Activated CD8-positive, alpha-beta memory T cell treated with anti-CD3 and anti-CD28 coated beads for 24 hours (primary cell): ENCODE data around the gene NECAB2.

Experiments used
- DNase-seq: peaks from one replicate; pipeline ENCODE4 v3.0.0-alpha.2; 2020

The NECAB2 gene

GRCh38 chr16:83968306-83968851 lies 335 bp downstream of the NECAB2 start:
- no peak for DNase-seq

DNA sequence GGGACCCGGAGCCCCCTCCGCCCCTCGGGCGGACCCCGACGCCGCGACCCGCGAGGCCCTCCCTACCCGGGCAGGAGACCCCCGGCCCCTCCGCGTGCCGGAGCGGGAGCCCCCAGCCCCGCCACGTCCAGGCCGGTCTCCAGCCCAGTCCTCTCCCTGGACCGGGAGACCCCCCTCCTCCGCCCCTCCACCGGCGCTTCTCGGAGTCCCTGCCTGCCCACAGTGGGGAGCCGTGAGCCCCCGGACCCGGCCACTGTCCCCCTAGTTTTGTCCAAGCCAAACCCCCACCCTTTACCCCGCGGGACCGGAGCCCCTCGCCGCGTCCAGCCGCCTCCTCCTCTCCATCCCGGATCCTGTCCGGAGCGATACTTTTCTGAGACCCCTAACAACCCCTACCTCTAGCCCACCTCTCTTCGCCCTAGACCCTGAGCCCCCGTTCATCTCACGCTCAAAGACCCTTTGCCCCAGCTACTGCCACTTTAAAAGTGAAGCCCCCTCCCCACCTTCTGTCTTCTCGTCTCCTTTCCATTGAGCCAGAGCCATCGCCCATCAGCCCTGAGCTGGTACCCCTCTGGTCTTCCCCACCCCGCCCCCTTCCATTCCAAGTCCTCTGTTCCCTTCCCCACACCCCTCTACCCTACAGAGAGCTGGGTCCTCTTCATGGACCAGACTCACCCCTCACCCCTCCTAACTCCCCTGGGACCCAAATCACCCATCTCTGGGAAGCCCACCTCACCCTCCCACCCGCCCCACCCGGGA lies 1.0 kb downstream of the NECAB2 start:
- no peak for DNase-seq

GRCh38 chr16:83969771-83970429 lies 1.9 kb downstream of the NECAB2 start:
- DNase-seq, result no peak

DNA sequence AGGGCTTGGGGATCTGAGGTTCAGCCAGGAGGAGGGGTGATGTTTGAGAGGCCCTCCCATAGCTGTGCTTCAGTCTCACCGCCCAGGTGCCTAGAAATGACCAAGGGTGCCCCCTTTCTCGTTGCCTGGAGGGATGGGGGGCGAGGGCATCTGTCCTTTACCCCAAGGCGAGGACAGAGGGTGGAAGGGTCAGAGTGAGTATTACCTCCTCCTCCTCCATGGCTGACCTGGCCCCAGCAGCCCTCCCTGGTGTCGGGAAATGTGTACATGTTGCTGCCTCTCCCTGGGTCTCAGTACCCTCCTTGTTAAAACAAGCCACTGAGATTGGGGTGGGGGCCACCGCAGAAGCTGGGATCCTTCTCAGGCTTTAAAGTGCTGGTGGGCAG lies 2.4 kb downstream of the NECAB2 start:
- no peak for DNase-seq

GRCh38 chr16:83971165-83972130 lies 3.4 kb downstream of the NECAB2 start:
- no peak for DNase-seq

- no peak for DNase-seq
Observed at GRCh38 chr16:83972256-83973008, 4.4 kb downstream of the NECAB2 start.

DNA sequence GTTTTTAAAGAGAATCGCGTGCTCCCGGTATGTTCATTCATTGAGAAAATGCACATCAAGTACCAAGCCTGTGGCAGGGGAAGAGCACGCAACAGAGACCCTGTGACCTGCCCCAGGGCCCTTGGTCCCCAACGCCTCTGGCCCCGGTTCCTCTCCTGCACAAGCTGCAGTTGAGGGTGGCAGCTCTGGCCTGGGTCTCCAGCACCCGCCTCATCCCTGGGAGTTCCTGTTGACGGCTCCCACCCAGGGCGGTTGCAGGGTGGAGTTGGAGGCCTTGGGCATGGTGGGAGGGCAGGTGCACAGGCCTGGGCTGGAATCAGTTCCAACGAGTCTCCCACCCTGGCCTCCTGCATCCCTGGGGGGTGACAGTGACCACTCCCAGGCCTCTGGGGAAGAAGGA lies 5.0 kb downstream of the NECAB2 start:
- DNase-seq, result no peak

- no peak for DNase-seq
Observed at GRCh38 chr16:83973581-83974385, 5.7 kb downstream of the NECAB2 start.

DNA sequence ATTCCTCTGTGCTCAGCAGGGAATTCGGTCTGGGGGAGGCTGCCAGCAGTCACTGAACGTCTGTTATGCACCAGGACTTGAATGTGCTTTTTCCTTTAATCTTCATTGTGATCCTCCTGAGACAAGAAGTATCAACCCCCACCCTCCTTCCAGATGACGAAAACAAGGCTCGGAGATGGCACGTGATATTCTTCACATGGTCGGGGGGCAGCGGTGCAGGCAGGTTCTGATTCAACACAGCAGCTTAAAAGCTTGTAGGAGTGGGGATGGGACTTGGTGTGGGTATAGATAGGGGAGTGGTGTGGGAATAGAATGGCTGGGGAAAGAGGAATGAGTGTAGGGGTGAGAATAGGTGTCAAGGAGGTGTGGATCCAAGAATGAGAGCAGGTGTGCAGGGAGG lies 6.4 kb downstream of the NECAB2 start:
- no peak for DNase-seq

DNA sequence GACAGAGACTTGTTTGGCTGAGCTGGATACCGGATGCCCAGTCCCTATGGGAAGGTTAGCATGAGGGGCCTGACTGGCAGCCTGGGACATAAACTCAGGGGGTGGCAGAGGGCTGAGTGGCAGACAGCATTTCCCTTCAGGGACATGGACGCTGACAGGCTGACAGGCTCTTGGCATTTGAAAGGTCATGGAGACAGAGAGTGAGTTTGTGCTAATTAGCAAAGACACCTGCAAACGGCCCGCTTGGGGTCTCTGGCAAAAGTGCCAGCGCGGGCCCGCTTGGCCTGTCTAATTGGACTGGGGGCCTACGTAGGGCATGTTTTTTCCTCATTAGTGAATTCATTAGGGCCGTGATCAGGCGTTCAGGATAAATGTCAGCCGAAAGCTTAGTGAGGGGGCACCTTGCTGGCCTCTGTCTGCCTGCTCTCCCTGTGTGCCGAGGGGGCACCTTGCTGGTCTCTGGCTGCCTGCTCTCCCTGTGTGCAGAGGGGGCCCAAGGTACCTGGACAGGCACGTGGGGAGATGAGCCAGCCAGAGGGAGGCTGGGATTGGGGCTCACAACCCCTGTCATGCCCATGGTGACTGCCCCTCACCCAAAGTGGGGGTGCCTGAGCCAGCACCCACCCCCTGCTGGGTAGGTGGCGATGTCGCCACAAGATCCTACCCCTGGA lies 7.7 kb downstream of the NECAB2 start:
- DNase-seq, result no peak

- no peak for DNase-seq
Observed at GRCh38 chr16:83977056-83977815, 9.2 kb downstream of the NECAB2 start.

- no peak for DNase-seq
Observed at GRCh38 chr16:83978401-83978904, 10.4 kb downstream of the NECAB2 start.

GRCh38 chr16:83979441-83979840 lies 11.4 kb downstream of the NECAB2 start:
- DNase-seq, result no peak

DNA sequence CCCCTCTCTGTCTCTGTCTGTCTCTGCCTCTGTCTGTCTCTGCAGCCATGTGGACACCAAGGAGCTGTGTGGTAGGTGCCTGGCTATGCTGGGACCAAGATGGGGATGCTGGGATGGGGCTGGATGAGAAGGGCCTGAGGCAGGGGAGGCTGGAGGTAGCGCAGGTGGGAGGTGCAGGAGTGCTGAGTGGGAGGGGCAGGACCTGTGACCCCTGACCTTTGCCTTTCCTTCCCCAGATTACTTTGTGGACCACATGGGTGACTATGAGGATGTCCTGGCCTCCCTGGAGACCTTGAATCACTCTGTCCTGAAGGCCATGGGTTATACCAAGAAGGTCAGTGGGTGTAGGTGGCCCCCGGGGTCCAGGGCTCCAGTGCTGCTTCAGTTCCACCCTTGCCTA lies 12.8 kb downstream of the NECAB2 start:
- DNase-seq, result no peak

DNA sequence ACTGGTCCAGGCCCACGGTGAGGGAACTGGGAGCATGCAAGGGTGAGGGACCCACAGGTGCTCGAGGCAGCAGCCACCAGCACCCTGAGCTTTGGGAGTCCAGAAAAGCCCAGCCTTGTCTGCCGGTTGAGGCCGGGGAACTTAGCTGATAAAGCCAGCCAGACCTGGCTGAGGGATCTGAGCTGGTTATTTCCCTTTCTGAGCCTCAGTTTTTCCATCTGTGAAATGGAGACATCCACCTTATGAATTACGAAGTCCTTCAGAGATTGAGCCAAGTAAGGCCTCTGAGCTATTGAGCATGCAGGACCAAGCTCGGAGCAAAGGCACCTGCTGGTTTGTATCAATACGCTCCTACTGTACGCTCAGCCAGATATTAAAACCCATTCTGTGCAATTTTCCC lies 13.8 kb downstream of the NECAB2 start:
- no peak for DNase-seq

- no peak for DNase-seq
Observed at GRCh38 chr16:83983491-83983890, 15.4 kb downstream of the NECAB2 start.

GRCh38 chr16:83989300-83989699 lies 21.3 kb downstream of the NECAB2 start:
- no peak for DNase-seq

DNA sequence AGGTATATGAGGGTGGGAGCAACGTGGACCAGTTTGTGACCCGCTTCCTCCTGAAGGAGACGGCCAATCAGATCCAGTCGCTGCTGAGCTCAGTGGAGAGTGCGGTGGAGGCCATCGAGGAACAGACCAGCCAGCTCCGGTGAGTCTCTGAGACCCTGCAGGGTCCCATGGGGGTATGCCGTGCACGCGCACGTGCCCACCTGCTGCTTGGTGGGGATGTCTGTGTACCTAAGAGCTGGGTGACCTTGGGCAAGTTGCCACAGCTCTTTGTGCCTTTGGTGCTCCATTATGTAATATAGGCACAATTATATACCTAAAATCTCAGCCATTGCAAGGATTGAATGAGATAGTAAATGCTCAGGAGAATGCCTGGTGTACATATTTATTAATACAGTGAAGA lies 22.4 kb downstream of the NECAB2 start:
- no peak for DNase-seq

DNA sequence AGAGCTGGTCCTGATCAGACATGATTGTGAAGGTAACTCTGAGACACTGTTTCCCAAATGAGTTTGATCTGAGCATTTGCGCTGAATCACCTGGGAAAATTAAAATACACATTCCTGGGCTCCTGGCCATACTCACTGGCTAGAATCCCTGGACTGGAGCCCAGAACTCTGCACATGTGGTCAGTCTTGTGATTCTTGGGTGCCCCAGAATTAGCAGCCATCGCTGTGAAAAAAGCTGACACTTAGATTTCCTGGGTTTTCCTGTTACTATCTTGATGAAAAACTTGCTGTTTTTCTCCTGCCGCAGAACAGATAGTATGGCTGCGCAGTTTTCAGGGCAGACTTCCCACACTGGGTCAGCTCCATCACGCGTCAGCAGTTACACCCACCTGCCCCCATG lies 24.6 kb downstream of the NECAB2 start:
- no peak for DNase-seq

- DNase-seq, result no peak
Observed at GRCh38 chr16:83994087-83994486, 26.0 kb downstream of the NECAB2 start.
